Tibial artery (tissue), 4 donors: ENCODE measurements around the gene DDX6.
"Not testable (repeated sequence)": the region's sequence is repeated elsewhere in the genome, so short reads cannot be mapped to it uniquely, and the experiment has no call there.

Experiments
- DNase-seq, 2 donors: peaks; one replicate each; pipeline ENCODE4 v3.0.0-alpha.2; 2019
- H3K27ac ChIP-seq, 2 donors: fragments of 200-600 bp; sonication (generic) in 1 of 2; 1 replicate in 1 of 2; 2 replicates in 1 of 2; pipeline ENCODE4 v1.5.1; 2018 to 2019; ENCODE audit warnings: mild to moderate bottlenecking in 1 of 2
- H3K27me3 ChIP-seq, 2 donors: fragments of 200-600 bp; sonication (generic) in 1 of 2; one replicate each; pipeline versions ENCODE4 v1.5.1 to v1.6.0; 2016 to 2019
- H3K36me3 ChIP-seq, 3 donors: fragments of 200-600 bp; sonication (generic) in 2 of 3; one replicate each; pipeline ENCODE4 v1.5.1; 2016 to 2019; ENCODE audit warnings: mild to moderate bottlenecking in 2 of 3
- H3K4me1 ChIP-seq, 4 donors: fragments of 200-600 bp; sonication (generic) in 2 of 4; 1 replicate in 3 of 4; 2 replicates in 1 of 4; pipeline ENCODE4 v1.5.1; 2016 to 2019
- H3K4me3 ChIP-seq, 2 donors: fragments of 200-600 bp; sonication (generic) in 1 of 2; 1 replicate in 1 of 2; 2 replicates in 1 of 2; pipeline ENCODE4 v1.5.1; 2018 to 2019; ENCODE audit warnings: mild to moderate bottlenecking in 2 of 2
- H3K9me3 ChIP-seq, 3 donors: fragments of 200-600 bp; sonication (generic) in 1 of 3; one replicate each; pipeline ENCODE4 v1.5.1; 2016 to 2019
- intact Hi-C: fragments of 100-400 bp; cut with DNase I; formaldehyde crosslinking; loops from one replicate; pipeline ENCODE4 v1.15.0; 2023; ENCODE audit warnings: low total_unique reads
- TF ChIP-seq, protein P1 (sequence below), 2 experiments: fragments of 200-600 bp in 1 of 2; fragments of 450-650 bp in 1 of 2; IDR thresholded peaks; one replicate each; pipeline ENCODE4 v1.5.1; 2017 to 2019; ENCODE audit warnings: antibody characterized with exemption in 2 of 2, mild to moderate bottlenecking in 1 of 2, moderate library complexity in 1 of 2

Gene DDX6

DNA sequence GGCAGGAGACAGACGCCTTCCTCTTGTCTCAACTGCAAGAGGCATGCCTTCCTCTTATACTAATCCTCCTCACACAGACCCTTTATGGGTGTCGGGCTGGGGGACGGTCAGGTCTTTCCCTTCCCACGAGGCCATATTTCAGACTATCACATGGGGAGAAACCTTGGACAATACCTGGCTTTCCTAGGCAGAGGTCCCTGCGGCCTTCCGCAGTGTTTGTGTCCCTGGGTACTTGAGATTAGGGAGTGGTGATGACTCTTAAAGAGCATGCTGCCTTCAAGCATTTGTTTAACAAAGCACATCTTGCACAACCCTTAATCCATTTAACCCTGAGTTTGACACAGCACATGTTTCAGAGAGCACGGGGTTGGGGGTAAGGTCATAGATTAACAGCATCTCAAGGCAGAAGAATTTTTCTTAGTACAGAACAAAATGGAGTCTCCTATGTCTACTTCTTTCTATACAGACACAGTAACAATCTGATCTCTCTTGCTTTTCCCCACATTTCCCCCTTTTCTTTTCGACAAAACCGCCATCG, 69.4 kb downstream of the DDX6 start:
- H3K27me3 ChIP-seq, intact Hi-C loops, H3K36me3 ChIP-seq, H3K4me3 ChIP-seq, H3K4me1 ChIP-seq, DNase-seq, H3K27ac ChIP-seq, H3K9me3 ChIP-seq: not testable (repeated sequence)

DNA sequence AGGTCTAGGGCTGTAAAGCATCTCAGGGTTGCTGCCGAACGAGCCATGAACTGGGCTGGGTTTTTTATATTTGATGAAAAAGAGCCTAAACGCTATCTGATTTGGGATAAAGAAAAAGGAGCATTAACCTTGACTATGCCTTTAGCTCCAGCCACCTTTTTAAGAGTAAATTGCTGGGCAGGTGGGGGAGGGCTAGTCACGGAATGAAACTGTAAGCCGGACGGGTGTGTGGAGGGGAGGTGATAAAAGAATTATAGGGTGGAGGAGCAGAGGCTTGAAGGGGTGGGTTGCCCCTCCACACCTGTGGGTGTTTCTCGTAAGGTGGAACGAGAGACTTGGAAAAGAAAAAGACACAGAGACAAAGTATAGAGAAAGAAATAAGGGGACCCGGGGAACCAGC, 70.2 kb downstream of the DDX6 start:
- H3K4me3 ChIP-seq, H3K27me3 ChIP-seq, H3K36me3 ChIP-seq, H3K4me1 ChIP-seq, intact Hi-C loops, H3K27ac ChIP-seq, H3K9me3 ChIP-seq, DNase-seq: not testable (repeated sequence)

DNA sequence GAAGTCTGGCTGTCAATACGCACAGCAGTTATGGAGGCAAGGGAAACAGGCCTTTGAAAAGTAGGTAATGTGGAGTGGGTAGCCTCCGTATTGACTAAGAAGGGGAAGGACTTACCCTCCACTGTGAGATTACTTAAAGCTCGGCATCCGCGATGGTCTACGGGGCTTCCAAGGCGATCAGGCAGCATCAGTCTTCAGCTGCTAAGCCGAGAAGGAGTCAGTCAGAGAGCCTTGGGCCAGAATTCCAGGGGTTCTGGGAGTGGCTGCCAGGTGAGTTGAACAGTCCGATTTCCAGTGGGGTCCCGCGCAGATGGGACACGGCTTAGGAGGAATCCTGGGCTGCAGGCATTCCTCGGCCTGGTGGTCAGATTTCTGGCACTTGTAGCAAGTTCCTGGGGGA, 70.9 kb downstream of the DDX6 start:
- intact Hi-C loops, H3K36me3 ChIP-seq, H3K4me3 ChIP-seq, H3K27ac ChIP-seq, H3K4me1 ChIP-seq, DNase-seq, H3K9me3 ChIP-seq, H3K27me3 ChIP-seq: not testable (repeated sequence)

DNA sequence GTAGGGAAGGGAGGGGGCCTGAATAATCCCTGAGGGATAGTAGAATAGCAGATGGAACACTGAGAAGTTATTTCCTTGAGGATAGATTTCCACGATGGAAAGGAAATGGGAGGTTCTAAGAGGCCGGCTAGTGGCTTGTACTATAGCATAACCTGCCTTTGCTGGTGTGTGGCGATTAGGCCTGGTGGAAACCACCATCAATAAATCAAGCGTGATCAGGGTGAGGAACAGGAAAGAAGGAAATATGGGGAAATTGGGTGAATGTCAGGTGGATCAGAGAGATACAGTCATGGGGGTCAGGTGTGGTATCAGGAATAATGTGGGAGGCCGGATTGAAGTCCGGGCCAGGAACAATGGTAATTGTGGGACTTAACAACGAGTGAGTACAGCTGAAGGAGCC, 72.4 kb downstream of the DDX6 start:
- intact Hi-C loops, H3K4me1 ChIP-seq, H3K4me3 ChIP-seq, H3K36me3 ChIP-seq, H3K27ac ChIP-seq, H3K27me3 ChIP-seq, H3K9me3 ChIP-seq, DNase-seq: not testable (repeated sequence)

DNA sequence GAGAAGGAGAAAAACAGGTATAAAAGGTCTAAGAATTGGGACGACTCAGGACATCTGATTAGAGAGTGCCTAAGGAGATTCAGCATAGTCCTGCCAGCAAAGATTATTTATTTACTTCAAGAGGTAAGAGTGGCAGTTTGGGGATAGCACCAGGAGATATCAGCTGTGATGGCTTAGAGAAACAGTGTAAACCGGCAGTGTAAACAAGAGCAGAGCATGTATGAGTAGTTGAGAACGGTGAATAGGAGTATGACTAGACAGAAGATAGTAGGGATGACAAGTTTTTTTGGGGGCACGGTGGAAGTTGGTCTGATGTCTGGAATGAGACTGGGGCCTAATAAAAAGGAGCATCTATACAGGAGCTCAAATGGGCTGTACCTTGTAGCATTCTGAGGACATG, 73.2 kb downstream of the DDX6 start:
- DNase-seq, H3K27ac ChIP-seq, intact Hi-C loops, H3K4me1 ChIP-seq, H3K4me3 ChIP-seq, H3K27me3 ChIP-seq, H3K9me3 ChIP-seq, H3K36me3 ChIP-seq: not testable (repeated sequence)

DNA sequence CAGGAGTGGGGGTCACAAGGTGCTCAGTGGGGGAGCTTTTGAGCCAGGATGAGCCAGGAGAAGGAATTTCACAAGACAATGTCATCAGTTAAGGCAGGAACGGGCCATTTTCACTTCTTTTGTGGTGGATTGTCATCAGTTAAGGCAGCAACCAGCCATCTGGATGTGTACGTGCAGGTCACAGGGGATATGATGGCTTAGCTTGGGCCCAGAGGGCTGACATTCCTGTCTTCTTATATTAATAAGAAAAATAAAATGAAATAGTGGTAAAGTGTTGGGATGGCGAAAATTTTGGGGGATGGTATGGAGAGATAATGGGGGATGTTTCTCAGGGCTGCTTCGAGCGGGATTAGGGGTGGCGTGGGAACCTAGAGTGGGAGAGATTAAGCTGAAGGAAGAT, 73.7 kb downstream of the DDX6 start:
- H3K9me3 ChIP-seq, H3K27me3 ChIP-seq, H3K27ac ChIP-seq, DNase-seq, H3K4me3 ChIP-seq, H3K4me1 ChIP-seq, H3K36me3 ChIP-seq, intact Hi-C loops: not testable (repeated sequence)

DNA sequence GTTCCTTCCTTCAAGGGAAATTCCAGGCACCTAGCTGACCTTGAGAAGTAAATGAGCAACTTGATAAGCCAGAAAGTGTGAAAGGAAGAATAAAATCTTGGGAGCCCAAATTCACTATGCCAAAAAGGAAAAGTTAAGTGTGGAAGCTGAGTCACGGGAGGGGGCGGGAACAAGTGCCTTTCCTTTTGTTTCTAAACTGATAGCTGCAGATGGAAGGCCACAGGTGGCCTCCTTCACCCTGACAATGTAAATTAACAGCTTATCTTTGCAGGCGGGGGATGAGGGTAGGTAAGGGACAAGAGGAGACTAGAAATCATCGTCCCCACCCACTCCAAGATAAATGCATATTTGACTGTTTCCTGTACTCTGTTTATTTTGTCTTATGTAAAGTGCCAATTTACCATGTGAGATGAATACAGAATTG, 75.1 kb downstream of the DDX6 start:
- no peak for DNase-seq
- Histone ChIP-seq H3K36me3 (no peaks in the 10 kb centered on the region), H3K9me3 (no peaks in the 10 kb centered on the region), H3K27me3 (no peaks in the 10 kb centered on the region), H3K4me1 (no peaks in the 10 kb centered on the region), H3K4me3 (no peak overlapping the region), H3K27ac (peak overlapping the region in 1 of 2 donors; percentile 30)
- intact Hi-C loops, result no loop called here
- TF ChIP-seq, protein P1, sequence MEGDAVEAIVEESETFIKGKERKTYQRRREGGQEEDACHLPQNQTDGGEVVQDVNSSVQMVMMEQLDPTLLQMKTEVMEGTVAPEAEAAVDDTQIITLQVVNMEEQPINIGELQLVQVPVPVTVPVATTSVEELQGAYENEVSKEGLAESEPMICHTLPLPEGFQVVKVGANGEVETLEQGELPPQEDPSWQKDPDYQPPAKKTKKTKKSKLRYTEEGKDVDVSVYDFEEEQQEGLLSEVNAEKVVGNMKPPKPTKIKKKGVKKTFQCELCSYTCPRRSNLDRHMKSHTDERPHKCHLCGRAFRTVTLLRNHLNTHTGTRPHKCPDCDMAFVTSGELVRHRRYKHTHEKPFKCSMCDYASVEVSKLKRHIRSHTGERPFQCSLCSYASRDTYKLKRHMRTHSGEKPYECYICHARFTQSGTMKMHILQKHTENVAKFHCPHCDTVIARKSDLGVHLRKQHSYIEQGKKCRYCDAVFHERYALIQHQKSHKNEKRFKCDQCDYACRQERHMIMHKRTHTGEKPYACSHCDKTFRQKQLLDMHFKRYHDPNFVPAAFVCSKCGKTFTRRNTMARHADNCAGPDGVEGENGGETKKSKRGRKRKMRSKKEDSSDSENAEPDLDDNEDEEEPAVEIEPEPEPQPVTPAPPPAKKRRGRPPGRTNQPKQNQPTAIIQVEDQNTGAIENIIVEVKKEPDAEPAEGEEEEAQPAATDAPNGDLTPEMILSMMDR (IDR thresholded peaks at IDR 0.05), result no peak

DNA sequence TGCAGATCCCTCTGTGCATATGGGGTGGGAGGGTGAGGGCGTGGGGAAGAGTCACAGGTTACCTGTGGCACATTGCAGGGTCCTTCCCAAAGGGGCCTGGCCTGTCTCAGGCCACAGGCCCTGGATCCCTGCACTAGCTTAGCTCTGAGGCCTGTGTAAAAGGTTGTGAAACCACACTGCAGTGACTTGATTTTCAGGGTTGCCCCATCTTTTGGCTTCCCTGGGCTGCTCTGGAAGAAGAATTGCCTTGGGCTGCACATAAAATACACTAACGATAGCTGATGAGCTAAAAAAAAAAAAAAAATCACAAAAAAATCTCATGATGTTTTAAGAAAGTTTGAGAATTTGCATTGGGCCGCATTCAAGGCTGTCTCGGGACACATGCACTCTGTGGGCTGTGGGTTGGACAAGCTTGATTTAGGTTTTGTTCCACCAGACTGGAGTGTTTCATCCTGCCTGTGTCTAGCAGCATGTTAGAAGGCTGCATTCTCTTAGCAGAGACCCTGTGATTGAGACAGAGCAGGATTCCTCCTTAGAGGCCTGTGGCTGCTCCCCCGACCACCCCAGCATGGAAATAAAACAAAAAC, 75.6 kb downstream of the DDX6 start:
- no peaks in the 10 kb centered on the region for H3K9me3 ChIP-seq
- no peaks in the 10 kb centered on the region for H3K27me3 ChIP-seq
- no peaks in the 10 kb centered on the region for H3K4me1 ChIP-seq
- peak overlapping the region in 1 of 2 donors; percentile 30 for H3K27ac ChIP-seq
- intact Hi-C loops, result no loop called here
- TF ChIP-seq, protein P1 (IDR thresholded peaks at IDR 0.05), result no peak
- peak in 1 of 2 donors; percentile 28 for DNase-seq
- H3K36me3 ChIP-seq, result no peaks in the 10 kb centered on the region
- no peak overlapping the region for H3K4me3 ChIP-seq

DNA sequence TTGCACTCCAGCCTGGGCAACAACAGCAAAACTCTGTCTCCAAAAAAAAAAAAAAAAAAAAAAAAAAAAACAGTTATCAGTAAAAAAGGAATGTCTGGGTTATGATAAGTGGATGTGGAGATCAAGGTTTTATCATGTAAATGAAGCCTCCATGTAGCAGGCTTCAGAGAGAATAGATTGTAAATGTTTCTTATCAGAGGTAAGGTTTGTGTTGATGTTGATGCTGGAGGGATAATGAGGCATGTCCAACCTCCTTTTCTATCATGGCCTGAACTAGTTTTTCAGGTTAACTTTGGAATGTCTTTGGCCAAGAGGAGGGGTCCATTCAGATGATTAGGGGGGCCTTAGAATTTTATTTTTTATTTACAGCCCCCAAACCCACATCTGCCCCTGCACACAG, 76.1 kb downstream of the DDX6 start:
- no peaks in the 10 kb centered on the region for H3K4me1 ChIP-seq
- TF ChIP-seq, protein P1 (IDR thresholded peaks at IDR 0.05), result no peak
- no peaks in the 10 kb centered on the region for H3K27me3 ChIP-seq
- H3K27ac ChIP-seq, result no peak overlapping the region
- H3K9me3 ChIP-seq, result no peaks in the 10 kb centered on the region
- DNase-seq, result no peak
- intact Hi-C loops, result no loop called here
- no peaks in the 10 kb centered on the region for H3K36me3 ChIP-seq
- H3K4me3 ChIP-seq, result no peak overlapping the region

DNA sequence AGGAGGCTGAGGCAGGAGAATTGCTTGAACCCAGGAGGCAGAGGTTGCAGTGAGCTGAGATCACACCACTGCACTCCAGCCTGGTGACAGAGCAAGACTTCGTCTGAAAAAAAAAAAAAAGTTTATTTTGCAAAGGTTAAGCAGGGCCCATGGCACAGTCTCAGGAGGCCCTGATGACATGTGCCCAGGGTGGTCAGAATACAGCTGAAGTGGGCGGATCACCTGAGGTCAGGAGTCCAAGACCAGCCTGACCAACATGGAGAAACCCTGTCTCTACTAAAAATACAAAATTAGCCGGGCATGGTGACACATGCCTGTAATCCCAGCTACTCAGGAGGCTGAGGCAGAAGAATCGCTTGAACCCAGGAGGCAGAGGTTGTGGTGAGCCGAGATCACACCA, 76.5 kb downstream of the DDX6 start:
- H3K4me1 ChIP-seq, DNase-seq, H3K9me3 ChIP-seq, H3K27me3 ChIP-seq, H3K27ac ChIP-seq, H3K4me3 ChIP-seq, H3K36me3 ChIP-seq, intact Hi-C loops: not testable (repeated sequence)
